Measurements from ENCODE around the gene WDR35. TPM values are rescaled to one million over a fixed set of nuclear protein-coding genes. Genes with fewer than 3 reads are reported as not detected.

Gene WDR35
- total RNA-seq, 1 experiment from 2014 or later: 15.5 TPM

DNA sequence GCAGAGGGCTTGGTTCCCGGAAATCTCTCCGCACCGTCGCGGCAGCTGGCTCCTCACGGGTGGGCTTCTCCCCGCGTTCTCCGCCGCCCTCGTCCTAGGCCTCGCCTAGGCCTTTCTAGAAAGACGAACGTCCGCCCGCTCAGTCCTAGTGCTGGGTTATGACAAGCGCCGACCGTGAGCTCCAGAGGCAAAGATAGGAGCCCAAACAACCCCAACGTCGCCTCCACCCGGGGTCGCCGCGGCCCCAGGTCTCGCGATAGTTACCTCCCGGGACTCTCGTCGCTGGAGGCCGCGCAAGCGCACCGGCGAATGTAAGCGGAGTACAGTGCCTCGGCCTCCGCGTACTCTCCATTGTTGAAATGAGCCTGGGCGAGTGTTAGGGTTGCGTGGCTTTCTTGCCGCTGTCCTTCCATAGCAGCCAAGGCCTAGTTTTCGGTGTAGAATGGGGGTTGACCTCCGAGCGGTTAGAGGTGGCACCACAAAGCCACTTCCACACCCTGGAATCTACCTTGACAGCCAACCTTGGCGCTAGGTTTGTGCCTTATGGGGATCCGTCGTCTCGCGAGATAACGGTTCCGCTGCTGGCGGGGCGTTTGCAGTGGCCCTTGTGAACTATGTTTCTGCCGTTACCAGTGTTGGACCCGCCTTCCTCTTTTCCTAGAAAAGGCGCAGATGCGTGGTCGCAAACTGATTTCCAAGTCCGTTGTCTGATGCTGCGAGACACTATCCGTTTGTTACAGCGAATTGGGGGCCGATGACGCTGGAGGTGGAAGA, 88.3 kb downstream of the WDR35 start, which contains the start of gene TTC32:
Gene TTC32, minus strand, starts transcription at position 542 of the 774 bp plus-strand sequence. Its CDS starts 129 bp downstream, at position 413.
- Mint-ChIP-seq H3K4me3 (peak within 1 kb of the TSS; percentile 98), H3K9me3 (no peaks in the 10 kb centered on the region), H3K4me1 (peaks cover 15% of the 10 kb centered on the region), H3K27ac (peak within 1 kb of the TSS; percentile 98), H3K36me3 (no peaks in the 10 kb centered on the region), H3K27me3 (ENCODE audit: low read depth) (no peaks in the 10 kb centered on the region)
- DNase-seq (ENCODE audit: low spot score) (peak; percentile 91), ATAC-seq (peak; percentile 97)
- POLR2A ChIA-PET: interaction anchor here (0.6 to 1.1 kb wide), 3 partner anchors 11 to 88 kb away, joined by 3 to 4 read pairs (median 3); partner anchors contain the start of gene WDR35
- CTCF ChIA-PET: no interaction called here
- TF ChIP-seq, protein P1, sequence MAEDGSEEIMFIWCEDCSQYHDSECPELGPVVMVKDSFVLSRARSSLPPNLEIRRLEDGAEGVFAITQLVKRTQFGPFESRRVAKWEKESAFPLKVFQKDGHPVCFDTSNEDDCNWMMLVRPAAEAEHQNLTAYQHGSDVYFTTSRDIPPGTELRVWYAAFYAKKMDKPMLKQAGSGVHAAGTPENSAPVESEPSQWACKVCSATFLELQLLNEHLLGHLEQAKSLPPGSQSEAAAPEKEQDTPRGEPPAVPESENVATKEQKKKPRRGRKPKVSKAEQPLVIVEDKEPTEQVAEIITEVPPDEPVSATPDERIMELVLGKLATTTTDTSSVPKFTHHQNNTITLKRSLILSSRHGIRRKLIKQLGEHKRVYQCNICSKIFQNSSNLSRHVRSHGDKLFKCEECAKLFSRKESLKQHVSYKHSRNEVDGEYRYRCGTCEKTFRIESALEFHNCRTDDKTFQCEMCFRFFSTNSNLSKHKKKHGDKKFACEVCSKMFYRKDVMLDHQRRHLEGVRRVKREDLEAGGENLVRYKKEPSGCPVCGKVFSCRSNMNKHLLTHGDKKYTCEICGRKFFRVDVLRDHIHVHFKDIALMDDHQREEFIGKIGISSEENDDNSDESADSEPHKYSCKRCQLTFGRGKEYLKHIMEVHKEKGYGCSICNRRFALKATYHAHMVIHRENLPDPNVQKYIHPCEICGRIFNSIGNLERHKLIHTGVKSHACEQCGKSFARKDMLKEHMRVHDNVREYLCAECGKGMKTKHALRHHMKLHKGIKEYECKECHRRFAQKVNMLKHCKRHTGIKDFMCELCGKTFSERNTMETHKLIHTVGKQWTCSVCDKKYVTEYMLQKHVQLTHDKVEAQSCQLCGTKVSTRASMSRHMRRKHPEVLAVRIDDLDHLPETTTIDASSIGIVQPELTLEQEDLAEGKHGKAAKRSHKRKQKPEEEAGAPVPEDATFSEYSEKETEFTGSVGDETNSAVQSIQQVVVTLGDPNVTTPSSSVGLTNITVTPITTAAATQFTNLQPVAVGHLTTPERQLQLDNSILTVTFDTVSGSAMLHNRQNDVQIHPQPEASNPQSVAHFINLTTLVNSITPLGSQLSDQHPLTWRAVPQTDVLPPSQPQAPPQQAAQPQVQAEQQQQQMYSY (CRISPR knock-in tag; IDR thresholded peaks at IDR 0.05): no peak
- TF ChIP-seq, protein P2, sequence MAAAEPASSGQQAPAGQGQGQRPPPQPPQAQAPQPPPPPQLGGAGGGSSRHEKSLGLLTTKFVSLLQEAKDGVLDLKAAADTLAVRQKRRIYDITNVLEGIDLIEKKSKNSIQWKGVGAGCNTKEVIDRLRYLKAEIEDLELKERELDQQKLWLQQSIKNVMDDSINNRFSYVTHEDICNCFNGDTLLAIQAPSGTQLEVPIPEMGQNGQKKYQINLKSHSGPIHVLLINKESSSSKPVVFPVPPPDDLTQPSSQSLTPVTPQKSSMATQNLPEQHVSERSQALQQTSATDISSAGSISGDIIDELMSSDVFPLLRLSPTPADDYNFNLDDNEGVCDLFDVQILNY (CRISPR knock-in tag; IDR thresholded peaks at IDR 0.05): peak; percentile 42; the same call in 1 of the 2 replicates
- TF ChIP-seq, protein P3, sequence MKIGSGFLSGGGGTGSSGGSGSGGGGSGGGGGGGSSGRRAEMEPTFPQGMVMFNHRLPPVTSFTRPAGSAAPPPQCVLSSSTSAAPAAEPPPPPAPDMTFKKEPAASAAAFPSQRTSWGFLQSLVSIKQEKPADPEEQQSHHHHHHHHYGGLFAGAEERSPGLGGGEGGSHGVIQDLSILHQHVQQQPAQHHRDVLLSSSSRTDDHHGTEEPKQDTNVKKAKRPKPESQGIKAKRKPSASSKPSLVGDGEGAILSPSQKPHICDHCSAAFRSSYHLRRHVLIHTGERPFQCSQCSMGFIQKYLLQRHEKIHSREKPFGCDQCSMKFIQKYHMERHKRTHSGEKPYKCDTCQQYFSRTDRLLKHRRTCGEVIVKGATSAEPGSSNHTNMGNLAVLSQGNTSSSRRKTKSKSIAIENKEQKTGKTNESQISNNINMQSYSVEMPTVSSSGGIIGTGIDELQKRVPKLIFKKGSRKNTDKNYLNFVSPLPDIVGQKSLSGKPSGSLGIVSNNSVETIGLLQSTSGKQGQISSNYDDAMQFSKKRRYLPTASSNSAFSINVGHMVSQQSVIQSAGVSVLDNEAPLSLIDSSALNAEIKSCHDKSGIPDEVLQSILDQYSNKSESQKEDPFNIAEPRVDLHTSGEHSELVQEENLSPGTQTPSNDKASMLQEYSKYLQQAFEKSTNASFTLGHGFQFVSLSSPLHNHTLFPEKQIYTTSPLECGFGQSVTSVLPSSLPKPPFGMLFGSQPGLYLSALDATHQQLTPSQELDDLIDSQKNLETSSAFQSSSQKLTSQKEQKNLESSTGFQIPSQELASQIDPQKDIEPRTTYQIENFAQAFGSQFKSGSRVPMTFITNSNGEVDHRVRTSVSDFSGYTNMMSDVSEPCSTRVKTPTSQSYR (CRISPR knock-in tag; IDR thresholded peaks at IDR 0.05): 0 out of 2 replicates have a peak, but pooled peaks have one; percentile 55
- TF ChIP-seq, protein P4, sequence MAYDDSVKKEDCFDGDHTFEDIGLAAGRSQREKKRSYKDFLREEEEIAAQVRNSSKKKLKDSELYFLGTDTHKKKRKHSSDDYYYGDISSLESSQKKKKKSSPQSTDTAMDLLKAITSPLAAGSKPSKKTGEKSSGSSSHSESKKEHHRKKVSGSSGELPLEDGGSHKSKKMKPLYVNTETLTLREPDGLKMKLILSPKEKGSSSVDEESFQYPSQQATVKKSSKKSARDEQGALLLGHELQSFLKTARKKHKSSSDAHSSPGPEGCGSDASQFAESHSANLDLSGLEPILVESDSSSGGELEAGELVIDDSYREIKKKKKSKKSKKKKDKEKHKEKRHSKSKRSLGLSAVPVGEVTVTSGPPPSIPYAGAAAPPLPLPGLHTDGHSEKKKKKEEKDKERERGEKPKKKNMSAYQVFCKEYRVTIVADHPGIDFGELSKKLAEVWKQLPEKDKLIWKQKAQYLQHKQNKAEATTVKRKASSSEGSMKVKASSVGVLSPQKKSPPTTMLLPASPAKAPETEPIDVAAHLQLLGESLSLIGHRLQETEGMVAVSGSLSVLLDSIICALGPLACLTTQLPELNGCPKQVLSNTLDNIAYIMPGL (CRISPR knock-in tag; IDR thresholded peaks at IDR 0.05): peak; percentile 60; the same call in 1 of the 2 replicates
- TF ChIP-seq, protein P5, sequence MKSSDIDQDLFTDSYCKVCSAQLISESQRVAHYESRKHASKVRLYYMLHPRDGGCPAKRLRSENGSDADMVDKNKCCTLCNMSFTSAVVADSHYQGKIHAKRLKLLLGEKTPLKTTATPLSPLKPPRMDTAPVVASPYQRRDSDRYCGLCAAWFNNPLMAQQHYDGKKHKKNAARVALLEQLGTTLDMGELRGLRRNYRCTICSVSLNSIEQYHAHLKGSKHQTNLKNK (CRISPR knock-in tag; IDR thresholded peaks at IDR 0.05): no peak
- 0 out of 2 replicates have a peak, but pooled peaks have one; percentile 46 for TF ChIP-seq CREM (CRISPR knock-in tag; IDR thresholded peaks at IDR 0.05)
- TF ChIP-seq TEAD1 (CRISPR knock-in tag; IDR thresholded peaks at IDR 0.05): peak; percentile 55
- TF ChIP-seq, protein P6, sequence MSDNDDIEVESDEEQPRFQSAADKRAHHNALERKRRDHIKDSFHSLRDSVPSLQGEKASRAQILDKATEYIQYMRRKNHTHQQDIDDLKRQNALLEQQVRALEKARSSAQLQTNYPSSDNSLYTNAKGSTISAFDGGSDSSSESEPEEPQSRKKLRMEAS (CRISPR knock-in tag; IDR thresholded peaks at IDR 0.05): peak; percentile 61
- peak; percentile 48; the same call in 1 of the 2 replicates for TF ChIP-seq SP1 (CRISPR knock-in tag; conservative IDR thresholded peaks at IDR 0.05)
- TF ChIP-seq MYBL2 (CRISPR knock-in tag; IDR thresholded peaks at IDR 0.05): peak; percentile 61; the same call in 1 of the 2 replicates
- TF ChIP-seq, protein P7, sequence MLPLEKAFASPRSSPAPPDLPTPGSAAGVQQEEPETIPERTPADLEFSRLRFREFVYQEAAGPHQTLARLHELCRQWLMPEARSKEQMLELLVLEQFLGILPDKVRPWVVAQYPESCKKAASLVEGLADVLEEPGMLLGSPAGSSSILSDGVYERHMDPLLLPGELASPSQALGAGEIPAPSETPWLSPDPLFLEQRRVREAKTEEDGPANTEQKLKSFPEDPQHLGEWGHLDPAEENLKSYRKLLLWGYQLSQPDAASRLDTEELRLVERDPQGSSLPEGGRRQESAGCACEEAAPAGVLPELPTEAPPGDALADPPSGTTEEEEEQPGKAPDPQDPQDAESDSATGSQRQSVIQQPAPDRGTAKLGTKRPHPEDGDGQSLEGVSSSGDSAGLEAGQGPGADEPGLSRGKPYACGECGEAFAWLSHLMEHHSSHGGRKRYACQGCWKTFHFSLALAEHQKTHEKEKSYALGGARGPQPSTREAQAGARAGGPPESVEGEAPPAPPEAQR (CRISPR knock-in tag; IDR thresholded peaks at IDR 0.05): no peak
- TF ChIP-seq, protein P8, sequence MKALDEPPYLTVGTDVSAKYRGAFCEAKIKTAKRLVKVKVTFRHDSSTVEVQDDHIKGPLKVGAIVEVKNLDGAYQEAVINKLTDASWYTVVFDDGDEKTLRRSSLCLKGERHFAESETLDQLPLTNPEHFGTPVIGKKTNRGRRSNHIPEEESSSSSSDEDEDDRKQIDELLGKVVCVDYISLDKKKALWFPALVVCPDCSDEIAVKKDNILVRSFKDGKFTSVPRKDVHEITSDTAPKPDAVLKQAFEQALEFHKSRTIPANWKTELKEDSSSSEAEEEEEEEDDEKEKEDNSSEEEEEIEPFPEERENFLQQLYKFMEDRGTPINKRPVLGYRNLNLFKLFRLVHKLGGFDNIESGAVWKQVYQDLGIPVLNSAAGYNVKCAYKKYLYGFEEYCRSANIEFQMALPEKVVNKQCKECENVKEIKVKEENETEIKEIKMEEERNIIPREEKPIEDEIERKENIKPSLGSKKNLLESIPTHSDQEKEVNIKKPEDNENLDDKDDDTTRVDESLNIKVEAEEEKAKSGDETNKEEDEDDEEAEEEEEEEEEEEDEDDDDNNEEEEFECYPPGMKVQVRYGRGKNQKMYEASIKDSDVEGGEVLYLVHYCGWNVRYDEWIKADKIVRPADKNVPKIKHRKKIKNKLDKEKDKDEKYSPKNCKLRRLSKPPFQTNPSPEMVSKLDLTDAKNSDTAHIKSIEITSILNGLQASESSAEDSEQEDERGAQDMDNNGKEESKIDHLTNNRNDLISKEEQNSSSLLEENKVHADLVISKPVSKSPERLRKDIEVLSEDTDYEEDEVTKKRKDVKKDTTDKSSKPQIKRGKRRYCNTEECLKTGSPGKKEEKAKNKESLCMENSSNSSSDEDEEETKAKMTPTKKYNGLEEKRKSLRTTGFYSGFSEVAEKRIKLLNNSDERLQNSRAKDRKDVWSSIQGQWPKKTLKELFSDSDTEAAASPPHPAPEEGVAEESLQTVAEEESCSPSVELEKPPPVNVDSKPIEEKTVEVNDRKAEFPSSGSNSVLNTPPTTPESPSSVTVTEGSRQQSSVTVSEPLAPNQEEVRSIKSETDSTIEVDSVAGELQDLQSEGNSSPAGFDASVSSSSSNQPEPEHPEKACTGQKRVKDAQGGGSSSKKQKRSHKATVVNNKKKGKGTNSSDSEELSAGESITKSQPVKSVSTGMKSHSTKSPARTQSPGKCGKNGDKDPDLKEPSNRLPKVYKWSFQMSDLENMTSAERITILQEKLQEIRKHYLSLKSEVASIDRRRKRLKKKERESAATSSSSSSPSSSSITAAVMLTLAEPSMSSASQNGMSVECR (CRISPR knock-in tag; IDR thresholded peaks at IDR 0.05; ENCODE audit: borderline replicate concordance): peak; percentile 73; the same call in 1 of the 2 replicates
- TF ChIP-seq, protein P9, sequence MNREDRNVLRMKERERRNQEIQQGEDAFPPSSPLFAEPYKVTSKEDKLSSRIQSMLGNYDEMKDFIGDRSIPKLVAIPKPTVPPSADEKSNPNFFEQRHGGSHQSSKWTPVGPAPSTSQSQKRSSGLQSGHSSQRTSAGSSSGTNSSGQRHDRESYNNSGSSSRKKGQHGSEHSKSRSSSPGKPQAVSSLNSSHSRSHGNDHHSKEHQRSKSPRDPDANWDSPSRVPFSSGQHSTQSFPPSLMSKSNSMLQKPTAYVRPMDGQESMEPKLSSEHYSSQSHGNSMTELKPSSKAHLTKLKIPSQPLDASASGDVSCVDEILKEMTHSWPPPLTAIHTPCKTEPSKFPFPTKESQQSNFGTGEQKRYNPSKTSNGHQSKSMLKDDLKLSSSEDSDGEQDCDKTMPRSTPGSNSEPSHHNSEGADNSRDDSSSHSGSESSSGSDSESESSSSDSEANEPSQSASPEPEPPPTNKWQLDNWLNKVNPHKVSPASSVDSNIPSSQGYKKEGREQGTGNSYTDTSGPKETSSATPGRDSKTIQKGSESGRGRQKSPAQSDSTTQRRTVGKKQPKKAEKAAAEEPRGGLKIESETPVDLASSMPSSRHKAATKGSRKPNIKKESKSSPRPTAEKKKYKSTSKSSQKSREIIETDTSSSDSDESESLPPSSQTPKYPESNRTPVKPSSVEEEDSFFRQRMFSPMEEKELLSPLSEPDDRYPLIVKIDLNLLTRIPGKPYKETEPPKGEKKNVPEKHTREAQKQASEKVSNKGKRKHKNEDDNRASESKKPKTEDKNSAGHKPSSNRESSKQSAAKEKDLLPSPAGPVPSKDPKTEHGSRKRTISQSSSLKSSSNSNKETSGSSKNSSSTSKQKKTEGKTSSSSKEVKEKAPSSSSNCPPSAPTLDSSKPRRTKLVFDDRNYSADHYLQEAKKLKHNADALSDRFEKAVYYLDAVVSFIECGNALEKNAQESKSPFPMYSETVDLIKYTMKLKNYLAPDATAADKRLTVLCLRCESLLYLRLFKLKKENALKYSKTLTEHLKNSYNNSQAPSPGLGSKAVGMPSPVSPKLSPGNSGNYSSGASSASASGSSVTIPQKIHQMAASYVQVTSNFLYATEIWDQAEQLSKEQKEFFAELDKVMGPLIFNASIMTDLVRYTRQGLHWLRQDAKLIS (CRISPR knock-in tag; IDR thresholded peaks at IDR 0.05; ENCODE audit: borderline replicate concordance): 0 out of 2 replicates have a peak, but pooled peaks have one; percentile 31
- no peak for TF ChIP-seq SMAD4 (CRISPR knock-in tag; IDR thresholded peaks at IDR 0.05)
- no peak for TF ChIP-seq TEAD4 (CRISPR knock-in tag; IDR thresholded peaks at IDR 0.05)
